Subcutaneous abdominal adipose tissue (tissue), 5 donors: ENCODE results near the gene ZBED4.
A peak's percentile ranks its signal among the peaks of the same experiment; 100 is the strongest.

Source experiments
- H3K27ac ChIP-seq: one replicate; pipeline ENCODE4 v1.7.0; 2013; ENCODE audit warnings: low read depth, mild to moderate bottlenecking, inconsistent platforms, low read length, moderate library complexity
- H3K27me3 ChIP-seq, 5 donors: one replicate each; pipeline ENCODE4 v1.7.0; 2013; ENCODE audit warnings: low read length in 5 of 5, inconsistent platforms in 1 of 5; ENCODE audit not compliant: control insufficient read depth in 5 of 5, insufficient read depth in 4 of 5
- H3K36me3 ChIP-seq, 5 donors: one replicate each; pipeline ENCODE4 v1.7.0; 2013; ENCODE audit warnings: low read length in 5 of 5; ENCODE audit not compliant: control insufficient read depth in 5 of 5, insufficient read depth in 5 of 5
- H3K4me1 ChIP-seq, 5 donors: one replicate each; pipeline ENCODE4 v1.7.0; 2013; ENCODE audit warnings: low read length in 5 of 5, mild to moderate bottlenecking in 3 of 5, moderate library complexity in 1 of 5; ENCODE audit not compliant: control insufficient read depth in 5 of 5, insufficient read depth in 5 of 5
- H3K4me3 ChIP-seq, 5 donors: one replicate each; pipeline ENCODE4 v1.7.0; 2013; ENCODE audit warnings: low read length in 5 of 5, low read depth in 1 of 5
- H3K9ac ChIP-seq, 5 donors: one replicate each; pipeline ENCODE4 v1.7.0; 2013; ENCODE audit warnings: low read length in 5 of 5, mild to moderate bottlenecking in 4 of 5, moderate library complexity in 3 of 5
- H3K9me3 ChIP-seq, 5 donors: one replicate each; pipeline ENCODE4 v1.7.0; 2013; ENCODE audit warnings: low read length in 5 of 5; ENCODE audit not compliant: control insufficient read depth in 5 of 5
- donor health status: healthy.
- donor health status: healthy.
- donor health status: healthy.
- donor health status: healthy.
- donor health status: healthy.

The ZBED4 gene

GRCh38 chr22:49826603-49827270, 26.9 kb upstream of the ZBED4 start:
- Histone ChIP-seq H3K4me1 (peaks cover 8 to 38% (median 34%) of the 10 kb centered on the region in 5 donors), H3K27me3 (no peaks in the 10 kb centered on the region), H3K9me3 (peaks cover 0 to 18% (median 9%) of the 10 kb centered on the region in 5 donors), H3K27ac (peak overlapping the region; percentile 78), H3K9ac (peak overlapping the region; percentile 68 to 93 (median 85)), H3K4me3 (peak overlapping the region; percentile 44 to 80 (median 74)), H3K36me3 (peaks cover 0 to 38% (median 19%) of the 10 kb centered on the region in 5 donors)

GRCh38 chr22:49827271-49827852, 26.3 kb upstream of the ZBED4 start:
- H3K9ac ChIP-seq: peak overlapping the region in 2 of 5 donors; percentile 77 to 93

GRCh38 chr22:49827853-49828598, 25.6 kb upstream of the ZBED4 start, which contains the start of gene BRD1:
Gene BRD1 (minus strand): TSS chr22:49827873. CDS start chr22:49824317, 3,556 bp downstream.
- peak within 1 kb of the TSS in 4 of 5 donors; percentile 55 to 80 (median 74) for H3K4me3 ChIP-seq
- peaks cover 0 to 25% (median 10%) of the 10 kb centered on the region in 5 donors for H3K36me3 ChIP-seq
- H3K9me3 ChIP-seq: peaks cover 0 to 23% (median 11%) of the 10 kb centered on the region in 5 donors
- no peaks in the 10 kb centered on the region for H3K27me3 ChIP-seq
- peak within 1 kb of the TSS; percentile 68 to 93 (median 85) for H3K9ac ChIP-seq
- peaks cover 8 to 34% (median 30%) of the 10 kb centered on the region in 5 donors for H3K4me1 ChIP-seq
- H3K27ac ChIP-seq: peak within 1 kb of the TSS; percentile 78

More at GRCh38 chr22:49827271-49827852, 26.3 kb upstream of the ZBED4 start:
- H3K27me3 ChIP-seq: no peaks in the 10 kb centered on the region
- peaks cover 0 to 21% (median 11%) of the 10 kb centered on the region in 5 donors for H3K9me3 ChIP-seq
- H3K27ac ChIP-seq: peak overlapping the region; percentile 78
- H3K4me3 ChIP-seq: peak overlapping the region in 4 of 5 donors; percentile 44 to 80 (median 74)
- peaks cover 0 to 31% (median 16%) of the 10 kb centered on the region in 5 donors for H3K36me3 ChIP-seq
- H3K4me1 ChIP-seq: peaks cover 8 to 34% (median 31%) of the 10 kb centered on the region in 5 donors

- H3K27ac ChIP-seq: no peak overlapping the region
These were observed 25.1 kb upstream of the ZBED4 start for GRCh38 chr22:49828599-49828965.

GRCh38 chr22:49829044-49829853, 24.4 kb upstream of the ZBED4 start:
- no peak overlapping the region for H3K4me3 ChIP-seq
- H3K4me1 ChIP-seq: peaks cover 8 to 28% (median 28%) of the 10 kb centered on the region in 5 donors
- H3K9ac ChIP-seq: no peak overlapping the region
- H3K36me3 ChIP-seq: peaks cover 0 to 13% (median 0%) of the 10 kb centered on the region in 5 donors
- no peak overlapping the region for H3K27ac ChIP-seq
- H3K27me3 ChIP-seq: no peaks in the 10 kb centered on the region
- H3K9me3 ChIP-seq: peaks cover 0 to 23% (median 11%) of the 10 kb centered on the region in 5 donors

More at GRCh38 chr22:49828599-49828965, 25.1 kb upstream of the ZBED4 start:
- Histone ChIP-seq H3K36me3 (peaks cover 0 to 19% (median 5%) of the 10 kb centered on the region in 5 donors), H3K9me3 (peaks cover 0 to 23% (median 11%) of the 10 kb centered on the region in 5 donors), H3K4me3 (no peak overlapping the region), H3K9ac (no peak overlapping the region), H3K4me1 (peaks cover 8 to 33% (median 30%) of the 10 kb centered on the region in 5 donors), H3K27me3 (no peaks in the 10 kb centered on the region)

- H3K4me3 ChIP-seq: no peak overlapping the region
- H3K27ac ChIP-seq: no peak overlapping the region
- peaks cover 0 to 23% (median 11%) of the 10 kb centered on the region in 5 donors for H3K9me3 ChIP-seq
- no peaks in the 10 kb centered on the region for H3K36me3 ChIP-seq
- peaks cover 0 to 10% (median 5%) of the 10 kb centered on the region in 5 donors for H3K27me3 ChIP-seq
- H3K9ac ChIP-seq: no peak overlapping the region
- H3K4me1 ChIP-seq: no peaks in the 10 kb centered on the region
These were observed 20.2 kb upstream of the ZBED4 start for GRCh38 chr22:49833340-49834007.

GRCh38 chr22:49838771-49839717, 14.6 kb upstream of the ZBED4 start:
- no peak overlapping the region for H3K9ac ChIP-seq
- H3K27me3 ChIP-seq: peaks cover 0 to 10% (median 5%) of the 10 kb centered on the region in 5 donors
- no peak overlapping the region for H3K4me3 ChIP-seq
- no peak overlapping the region for H3K27ac ChIP-seq
- no peaks in the 10 kb centered on the region for H3K4me1 ChIP-seq
- H3K36me3 ChIP-seq: no peaks in the 10 kb centered on the region
- no peaks in the 10 kb centered on the region for H3K9me3 ChIP-seq

- Histone ChIP-seq H3K9ac (no peak overlapping the region), H3K9me3 (no peaks in the 10 kb centered on the region), H3K4me3 (no peak overlapping the region), H3K27me3 (peaks cover 7 to 26% (median 22%) of the 10 kb centered on the region in 5 donors), H3K36me3 (no peaks in the 10 kb centered on the region), H3K27ac (no peak overlapping the region), H3K4me1 (peaks cover 0 to 25% (median 20%) of the 10 kb centered on the region in 5 donors)
These were observed 8.4 kb upstream of the ZBED4 start for GRCh38 chr22:49845241-49845640.
